Nephron (organoid): ENCODE data around the gene OR1Q1.

Source experiments
- H3K27ac Mint-ChIP-seq, 3 experiments: 2 replicates each; pipeline ENCODE4 v1.8.0; 2020; ENCODE audit warnings: mixed read lengths in 3 of 3, mild to moderate bottlenecking in 2 of 3, moderate library complexity in 1 of 3
- H3K27me3 Mint-ChIP-seq: 2 replicates; pipeline ENCODE4 v1.8.0; 2021; ENCODE audit warnings: low read depth, mild to moderate bottlenecking, moderate library complexity, mixed read lengths
- H3K36me3 Mint-ChIP-seq: 2 replicates; pipeline ENCODE4 v1.8.0; 2020; ENCODE audit warnings: low read depth, mixed read lengths
- H3K4me1 Mint-ChIP-seq: 2 replicates; pipeline ENCODE4 v1.8.0; 2020; ENCODE audit warnings: mixed read lengths
- H3K4me3 Mint-ChIP-seq, 3 experiments: 2 replicates each; pipeline ENCODE4 v1.8.0; 2020; ENCODE audit warnings: mild to moderate bottlenecking in 3 of 3, mixed read lengths in 3 of 3, moderate library complexity in 2 of 3
- H3K9me3 Mint-ChIP-seq: 2 replicates; pipeline ENCODE4 v1.8.0; 2020; ENCODE audit warnings: mixed read lengths
- CTCF ChIP-seq, 3 experiments: fragments of 200-600 bp; sonication (generic); IDR thresholded peaks; one replicate each; pipeline ENCODE4 v1.5.0; 2021; ENCODE audit warnings: antibody characterized with exemption in 3 of 3; ENCODE audit not compliant: unreplicated experiment in 3 of 3

OR1Q1 gene

DNA sequence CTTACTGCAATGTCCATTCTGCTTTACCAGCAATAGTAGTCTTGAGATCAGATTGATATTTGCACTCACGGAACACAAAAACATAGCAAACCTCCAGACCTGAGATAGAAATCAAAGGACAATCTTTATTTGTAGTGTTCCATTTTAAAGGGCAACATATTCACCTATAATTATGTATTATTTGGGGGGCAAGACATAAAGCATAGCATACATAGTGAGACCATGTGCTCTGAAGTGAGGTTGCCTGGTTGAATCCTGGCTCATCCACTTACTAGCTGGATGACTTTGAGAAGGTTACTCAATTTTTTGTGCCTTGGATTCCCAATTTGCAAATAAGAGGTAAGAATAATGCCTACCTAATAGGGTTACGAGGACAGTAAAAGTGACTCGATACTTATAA, 43.0 kb downstream of the OR1Q1 start, which contains the start of gene OR1B1:
TSS of gene OR1B1 (minus strand) at position 101 of the 400 bp plus-strand sequence.
- Mint-ChIP-seq H3K4me1 (no peaks in the 10 kb centered on the region), H3K9me3 (no peaks in the 10 kb centered on the region), H3K36me3 (no peaks in the 10 kb centered on the region), H3K27ac (no peak within 1 kb of the TSS), H3K4me3 (no peak within 1 kb of the TSS), H3K27me3 (peaks cover 5% of the 10 kb centered on the region)
- no peak for TF ChIP-seq CTCF (IDR thresholded peaks at IDR 0.05; ENCODE audit: unreplicated experiment in 3 of 3)

DNA sequence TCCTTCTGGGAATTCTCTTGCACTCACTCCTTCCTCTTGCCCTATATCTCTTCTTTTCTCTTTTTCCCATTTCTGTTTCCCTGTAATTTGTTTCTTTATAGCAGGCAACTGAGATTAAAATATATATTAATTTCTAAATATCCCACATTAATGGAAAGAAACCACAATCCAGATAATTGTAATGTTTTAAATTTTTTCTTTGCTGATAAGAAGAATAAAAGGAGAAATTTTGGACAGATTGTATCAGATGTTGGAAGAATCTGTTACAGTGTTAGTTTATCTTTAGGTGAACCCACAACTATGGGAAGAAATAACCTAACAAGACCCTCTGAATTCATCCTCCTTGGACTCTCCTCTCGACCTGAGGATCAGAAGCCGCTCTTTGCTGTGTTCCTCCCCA, 46.9 kb downstream of the OR1Q1 start, which contains the start of gene OR1L1:
TSS of gene OR1L1 (plus strand) at position 301 of the 400 bp plus-strand sequence. CDS start at position 301, 0 bp downstream.
- no peak within 1 kb of the TSS for H3K4me3 Mint-ChIP-seq
- H3K4me1 Mint-ChIP-seq, result no peaks in the 10 kb centered on the region
- TF ChIP-seq CTCF (IDR thresholded peaks at IDR 0.05; ENCODE audit: unreplicated experiment in 3 of 3), result no peak
- H3K9me3 Mint-ChIP-seq, result no peaks in the 10 kb centered on the region
- no peaks in the 10 kb centered on the region for H3K36me3 Mint-ChIP-seq
- no peak within 1 kb of the TSS for H3K27ac Mint-ChIP-seq
- peaks cover 5% of the 10 kb centered on the region for H3K27me3 Mint-ChIP-seq
